ENCODE measurements around the gene KIF5A.
"Not testable (repeated sequence)": the region's sequence is repeated elsewhere in the genome, so short reads cannot be mapped to it uniquely, and the experiment has no call there.

KIF5A gene

DNA sequence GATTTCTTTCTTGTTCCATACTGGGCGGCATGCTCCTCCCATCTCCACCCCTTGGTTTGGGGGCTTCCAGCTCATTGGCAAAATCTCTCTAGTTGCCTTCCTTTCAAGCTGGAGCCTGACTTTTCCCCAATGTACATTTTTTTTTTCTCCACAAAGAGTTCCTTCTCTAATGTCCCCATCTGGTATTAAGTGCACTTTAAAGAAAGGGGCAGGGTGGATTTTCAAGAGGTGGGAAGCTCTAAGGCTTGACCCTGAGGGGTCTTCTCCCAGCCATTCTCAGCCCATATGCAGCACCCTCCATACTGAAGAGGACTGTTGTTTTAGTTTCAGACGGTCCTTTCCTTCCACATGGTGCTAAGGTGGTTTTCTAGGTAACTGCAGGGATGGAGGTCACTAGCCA, 35.3 kb downstream of the KIF5A start:
- no peak for DNase-seq

DNA sequence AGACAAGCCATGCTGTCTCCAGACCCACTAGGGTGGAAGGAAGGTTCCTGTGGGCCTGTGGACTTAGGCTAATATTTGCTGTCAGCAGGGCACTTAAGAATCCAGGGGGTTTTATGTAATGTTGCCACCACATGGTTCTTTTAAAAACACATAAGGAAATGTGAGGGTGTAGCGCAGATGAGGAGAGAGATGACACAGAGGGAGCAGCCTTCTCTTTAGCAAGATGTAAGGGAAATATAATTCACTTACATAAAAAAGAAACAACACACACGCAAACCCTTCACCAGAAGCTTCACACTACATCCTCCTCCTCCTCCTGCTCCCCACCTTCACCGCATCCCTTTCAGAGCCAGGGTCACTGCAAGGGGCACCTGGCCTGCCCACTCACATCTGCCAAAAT, 36.3 kb downstream of the KIF5A start:
- no peak for DNase-seq

DNA sequence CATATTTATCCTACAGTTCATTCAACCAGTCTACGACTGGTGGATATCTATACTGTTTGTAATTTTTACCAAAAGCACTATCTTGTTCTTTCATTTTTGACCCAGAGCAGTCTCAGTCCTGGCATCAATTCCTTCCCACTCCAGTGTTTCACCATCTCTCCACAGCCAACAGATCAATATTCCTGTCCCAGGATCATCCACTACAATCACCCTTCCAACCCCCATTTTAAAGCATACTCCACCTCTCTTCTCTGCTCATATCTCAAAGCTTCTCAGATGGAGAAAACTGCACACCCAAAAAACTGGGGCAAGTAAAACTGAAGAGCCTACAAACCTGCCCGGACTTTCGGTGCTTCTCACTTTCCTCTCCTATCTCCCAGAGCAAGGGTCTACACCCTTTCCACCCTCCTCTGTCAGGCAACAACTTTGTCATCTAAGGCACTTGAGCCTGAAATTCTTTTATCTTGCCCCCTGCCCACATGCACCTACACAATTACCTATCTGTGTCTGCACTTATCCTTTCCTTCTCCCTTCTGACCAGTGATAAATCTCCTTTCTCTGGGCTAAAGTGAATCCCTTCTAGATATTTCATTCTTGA, 37.1 kb downstream of the KIF5A start:
- no peak for DNase-seq

DNA sequence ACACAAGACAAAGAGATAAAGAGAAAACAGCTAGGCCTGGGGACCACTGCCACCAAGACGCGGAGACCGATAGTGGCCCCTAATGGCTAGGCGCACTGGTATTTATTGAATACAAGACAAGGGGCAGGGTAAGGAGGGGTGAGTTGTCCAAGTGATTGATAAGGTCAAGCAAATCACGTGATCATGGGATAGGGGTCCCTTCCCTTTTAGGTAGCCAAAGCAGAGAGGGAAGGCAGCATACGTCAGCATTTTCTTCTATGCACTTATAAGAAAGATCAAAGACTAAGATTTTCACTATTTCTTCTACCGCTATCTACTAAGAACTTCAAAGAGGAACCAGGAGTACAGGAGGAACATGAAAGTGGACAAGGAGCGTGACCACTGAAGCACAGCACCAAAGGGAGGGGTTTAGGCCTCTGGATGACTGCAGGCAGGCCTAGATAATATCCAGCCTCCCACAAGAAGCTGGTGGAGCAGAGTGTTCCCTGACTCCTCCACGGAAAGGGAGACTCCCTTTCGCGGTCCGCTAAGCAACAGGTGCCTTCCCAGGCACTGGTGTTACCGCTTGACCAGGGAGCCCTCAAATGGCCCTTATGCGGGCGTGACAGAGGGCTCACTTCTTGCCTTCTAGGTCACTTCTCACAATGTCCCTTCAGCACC, 39.2 kb downstream of the KIF5A start:
- not testable (repeated sequence) for DNase-seq

DNA sequence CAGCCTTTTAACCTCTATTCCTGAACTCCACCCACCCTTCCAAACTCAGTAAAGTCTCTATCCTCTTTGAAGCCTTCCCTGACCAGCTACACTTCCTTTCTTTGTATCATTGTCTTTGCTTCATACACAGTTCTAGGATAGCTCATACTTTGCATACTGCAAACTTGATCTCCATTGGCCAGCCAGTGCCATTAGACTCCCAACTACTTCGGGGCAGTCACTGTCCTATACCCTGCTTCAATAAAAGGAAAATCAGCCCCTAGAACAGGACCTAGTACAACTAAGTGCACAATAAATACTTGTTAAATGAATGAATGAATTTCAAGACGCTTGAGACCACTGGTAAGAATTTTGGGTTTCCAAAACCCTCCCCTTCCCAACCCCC, 40.6 kb downstream of the KIF5A start:
- DNase-seq: no peak

DNA sequence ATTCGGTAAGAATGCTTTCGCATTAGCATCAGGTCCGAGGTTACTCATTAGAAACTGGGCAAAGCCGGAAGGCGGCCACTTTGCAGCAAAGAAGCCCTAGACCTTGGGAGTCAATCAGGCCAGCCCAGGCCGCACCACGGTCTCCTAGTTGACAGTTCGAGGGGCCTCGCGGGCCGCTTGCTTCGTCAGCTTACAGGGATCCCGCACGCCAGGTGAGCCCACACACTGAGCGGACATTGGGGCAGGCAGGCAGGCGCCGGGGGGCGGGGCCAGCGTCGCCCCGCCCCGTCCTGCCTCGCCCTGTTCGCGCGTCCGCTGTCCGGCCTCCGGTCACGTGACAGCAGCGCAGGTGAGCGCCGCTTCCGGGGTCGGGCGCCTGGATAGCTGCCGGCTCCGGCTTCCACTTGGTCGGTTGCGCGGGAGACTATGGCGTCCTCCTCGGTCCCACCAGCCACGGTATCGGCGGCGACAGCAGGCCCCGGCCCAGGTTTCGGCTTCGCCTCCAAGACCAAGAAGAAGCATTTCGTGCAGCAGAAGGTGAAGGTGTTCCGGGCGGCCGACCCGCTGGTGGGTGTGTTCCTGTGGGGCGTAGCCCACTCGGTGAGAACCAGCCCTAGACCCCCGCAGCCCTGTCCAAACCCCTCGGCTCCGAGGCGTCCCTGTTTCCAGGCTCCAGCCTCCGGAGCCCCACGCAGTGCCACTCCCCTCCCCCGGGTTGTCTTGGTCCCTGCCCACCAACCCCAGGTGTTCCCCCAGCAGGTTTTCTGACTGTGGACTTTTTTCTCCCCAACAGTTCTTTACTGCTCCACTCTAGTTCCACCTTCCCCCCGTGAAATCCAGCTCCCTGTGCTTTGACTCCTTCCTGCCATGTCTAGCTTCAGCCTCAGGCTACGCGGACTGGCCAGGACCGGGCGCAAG, 41.3 kb downstream of the KIF5A start, which contains the start of gene PIP4K2C:
TSS of gene PIP4K2C (plus strand) at position 329 of the 918 bp plus-strand sequence. CDS start at position 427, 98 bp downstream.
- peak; percentile 77 for DNase-seq

DNA sequence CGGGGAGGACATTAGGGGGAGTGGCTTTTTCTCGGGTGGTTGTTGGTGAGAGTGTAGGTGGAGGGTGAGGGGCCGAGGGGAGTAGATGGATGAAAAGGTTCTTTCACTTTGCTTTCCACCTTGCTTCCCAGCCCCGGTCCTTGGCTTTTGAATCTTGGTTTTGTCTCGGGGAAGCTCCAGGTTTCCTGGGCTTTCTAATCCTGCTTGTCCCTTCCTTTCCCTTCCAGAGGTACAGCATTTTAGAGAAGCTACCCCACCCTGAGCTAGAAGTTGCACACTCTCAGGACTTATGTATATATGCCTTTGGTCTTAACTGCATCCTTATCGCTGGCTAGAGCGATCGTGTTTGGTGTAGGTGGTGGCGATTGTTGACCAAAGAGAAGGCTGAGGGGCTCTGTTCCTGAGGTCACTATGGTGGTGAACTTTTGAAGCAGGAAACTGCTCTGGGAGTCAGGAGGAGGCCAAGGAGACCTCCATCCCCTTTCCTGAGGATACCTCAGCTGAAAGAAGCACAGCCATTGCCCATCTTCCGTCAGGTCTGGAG, 42.0 kb downstream of the KIF5A start:
- DNase-seq: no peak

DNA sequence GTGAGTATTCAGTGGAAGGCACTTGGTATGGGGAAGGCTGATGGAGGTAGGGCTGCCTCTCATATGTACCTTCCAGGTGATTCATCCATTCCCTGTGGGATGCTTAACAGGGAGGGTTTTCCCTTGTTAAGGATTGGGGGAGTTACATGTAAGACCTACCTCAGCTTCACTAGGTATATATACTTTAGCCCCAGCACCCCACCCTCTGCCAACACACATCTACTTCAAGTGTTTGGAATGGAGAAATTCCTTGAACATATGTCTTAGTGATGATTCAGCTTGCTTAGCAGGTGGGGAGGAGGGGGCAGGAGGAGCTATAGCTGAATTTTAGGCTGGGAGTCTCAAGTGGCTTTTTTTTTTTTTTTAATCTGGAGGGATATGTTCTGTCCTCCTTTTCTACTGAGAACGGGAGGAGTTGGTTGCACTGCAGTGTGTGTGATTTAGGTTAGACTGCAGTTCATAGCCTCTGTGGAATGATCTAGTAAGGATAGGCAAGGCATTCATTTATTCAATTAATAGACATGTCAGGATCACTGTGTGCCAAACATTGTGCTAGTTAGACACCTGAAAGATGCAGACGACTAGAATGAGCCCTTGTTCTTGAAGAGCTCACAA, 42.8 kb downstream of the KIF5A start:
- DNase-seq: no peak

DNA sequence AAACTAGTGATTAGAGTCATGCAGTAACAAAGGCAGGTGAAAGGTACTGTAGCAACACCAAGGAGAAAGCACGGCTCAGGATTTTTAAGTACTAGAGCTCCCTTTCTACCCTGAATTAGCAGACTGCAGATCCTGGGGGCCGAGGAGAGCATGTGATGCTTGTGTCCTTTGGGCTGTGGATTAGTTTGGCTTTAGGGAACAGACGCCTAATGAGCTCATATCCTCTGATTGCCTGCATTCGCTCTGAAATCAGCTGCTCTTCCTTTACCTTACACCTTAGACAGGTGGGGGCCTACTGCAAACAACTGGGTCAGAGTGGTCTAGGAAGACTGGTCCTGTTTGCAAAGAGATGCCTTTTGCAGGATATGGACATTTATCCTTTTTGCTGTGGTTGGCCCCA, 43.3 kb downstream of the KIF5A start:
- DNase-seq: no peak

DNA sequence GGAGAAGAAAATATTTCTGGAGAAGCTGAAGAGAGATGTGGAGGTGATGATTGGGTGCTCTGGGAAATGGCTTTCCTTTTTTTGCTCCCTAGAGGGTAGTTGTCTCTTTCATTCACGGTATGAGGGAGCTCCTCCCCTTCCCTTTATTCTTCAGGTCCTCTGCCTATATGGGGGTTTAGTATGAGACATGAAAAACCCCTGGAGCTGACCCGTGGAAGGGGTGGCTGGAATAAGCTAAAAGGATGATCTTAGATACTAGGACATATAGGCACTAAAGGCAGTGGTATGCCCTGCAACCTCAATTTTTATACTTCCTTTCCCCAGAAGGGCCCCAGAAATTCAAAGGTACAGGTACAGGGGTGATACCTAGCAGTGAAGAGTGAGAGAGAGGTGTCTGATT, 50.6 kb downstream of the KIF5A start:
- no peak for DNase-seq

DNA sequence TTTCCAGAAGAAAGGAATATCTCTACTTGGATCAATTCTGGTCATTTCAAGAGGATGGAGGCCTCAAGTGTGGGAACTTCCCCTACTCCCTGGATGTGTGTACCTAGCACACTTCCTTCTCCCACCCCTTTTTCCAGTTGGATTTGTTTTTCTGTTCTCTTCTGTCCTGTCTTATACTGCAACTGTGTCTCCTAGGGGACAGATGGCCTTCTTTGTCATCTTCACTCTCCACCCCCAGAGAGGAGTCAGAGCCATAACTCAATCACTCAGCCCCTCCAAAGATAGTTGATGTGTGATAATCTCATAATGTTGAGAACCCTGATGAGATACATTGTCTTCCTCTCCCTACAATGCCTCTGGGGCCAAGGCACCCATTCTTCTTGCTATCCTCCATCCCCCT, 52.7 kb downstream of the KIF5A start:
- DNase-seq: no peak

DNA sequence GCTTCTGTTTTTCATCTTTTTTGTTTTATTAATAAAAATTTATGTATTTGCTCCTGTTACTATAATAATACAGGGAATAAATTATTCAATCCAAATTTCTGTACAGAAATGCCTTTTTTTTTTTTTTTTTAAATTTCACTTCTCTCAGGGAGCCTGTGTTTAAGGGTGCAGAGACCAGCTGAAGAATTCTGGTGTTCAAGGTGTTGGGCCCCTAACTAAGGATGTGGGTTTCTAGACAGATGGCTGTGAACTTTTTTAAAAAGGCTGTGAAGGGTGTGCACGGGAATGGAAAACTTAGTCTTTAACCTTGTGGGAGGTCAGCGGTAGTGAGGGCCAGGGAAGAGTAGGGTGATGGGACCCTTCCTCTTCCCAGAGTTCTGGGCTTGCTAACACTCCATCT, 53.5 kb downstream of the KIF5A start:
- no peak for DNase-seq

DNA sequence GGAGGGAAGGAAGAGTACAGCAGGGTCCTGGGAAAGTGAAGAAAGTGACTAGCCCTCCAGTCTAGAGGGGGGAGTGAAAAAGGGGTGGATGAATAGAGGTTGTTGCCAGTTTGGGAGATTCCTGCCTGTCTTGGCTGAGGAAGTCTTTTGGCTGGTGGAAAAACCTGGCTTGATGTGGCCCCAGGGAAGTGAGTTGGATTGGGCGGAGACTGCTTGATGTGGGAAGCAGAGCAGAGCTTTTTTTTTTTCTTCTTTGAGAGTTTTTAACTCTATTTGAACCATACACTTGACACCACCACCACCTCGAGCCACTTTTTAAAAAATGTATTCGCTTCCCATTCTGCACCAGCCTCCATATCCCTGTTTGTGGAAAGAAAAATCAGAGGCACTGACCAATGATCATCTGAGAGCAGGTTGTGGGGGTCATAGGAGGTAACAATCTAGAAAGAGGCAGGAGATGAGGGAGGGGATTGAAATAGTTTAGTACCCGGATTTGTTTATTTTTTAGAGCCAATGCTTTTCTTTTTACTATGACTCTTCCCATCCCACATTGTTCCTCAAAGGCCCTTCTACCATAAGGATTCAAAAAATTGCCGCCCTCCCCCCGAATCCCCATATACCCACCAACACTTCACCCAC, 54.1 kb downstream of the KIF5A start:
- DNase-seq: no peak

DNA sequence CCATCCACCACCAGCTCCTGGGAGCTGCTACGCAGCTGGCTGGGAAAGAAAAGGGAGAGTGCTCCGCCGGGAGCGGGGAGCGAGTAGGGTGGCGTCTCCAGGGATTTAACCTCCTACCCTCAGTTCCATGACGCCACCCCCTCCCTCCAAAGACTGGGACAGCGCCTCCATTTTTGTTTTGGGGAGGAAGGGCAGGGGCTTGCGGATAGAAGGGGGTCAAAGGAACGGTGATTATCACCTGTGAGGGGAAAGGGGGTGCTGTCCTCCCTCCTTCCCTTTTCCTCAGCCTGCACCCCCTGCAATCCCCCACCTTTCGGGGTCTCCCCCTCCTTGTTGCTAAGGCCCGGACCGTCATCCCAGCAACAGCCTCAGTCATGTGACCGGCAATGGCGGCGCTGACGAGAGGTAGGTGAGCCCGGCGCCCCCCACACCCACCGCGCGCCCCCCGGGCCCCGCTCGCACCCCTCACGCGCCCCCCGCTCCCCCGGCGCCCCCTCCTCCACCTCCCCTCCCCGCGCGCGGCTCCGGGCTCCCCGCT, 54.7 kb downstream of the KIF5A start, which contains the start of gene DTX3:
TSS of gene DTX3 (plus strand) at position 371 of the 538 bp plus-strand sequence. CDS start 1,694 bp downstream, outside the sequence.
- DNase-seq: no peak

DNA sequence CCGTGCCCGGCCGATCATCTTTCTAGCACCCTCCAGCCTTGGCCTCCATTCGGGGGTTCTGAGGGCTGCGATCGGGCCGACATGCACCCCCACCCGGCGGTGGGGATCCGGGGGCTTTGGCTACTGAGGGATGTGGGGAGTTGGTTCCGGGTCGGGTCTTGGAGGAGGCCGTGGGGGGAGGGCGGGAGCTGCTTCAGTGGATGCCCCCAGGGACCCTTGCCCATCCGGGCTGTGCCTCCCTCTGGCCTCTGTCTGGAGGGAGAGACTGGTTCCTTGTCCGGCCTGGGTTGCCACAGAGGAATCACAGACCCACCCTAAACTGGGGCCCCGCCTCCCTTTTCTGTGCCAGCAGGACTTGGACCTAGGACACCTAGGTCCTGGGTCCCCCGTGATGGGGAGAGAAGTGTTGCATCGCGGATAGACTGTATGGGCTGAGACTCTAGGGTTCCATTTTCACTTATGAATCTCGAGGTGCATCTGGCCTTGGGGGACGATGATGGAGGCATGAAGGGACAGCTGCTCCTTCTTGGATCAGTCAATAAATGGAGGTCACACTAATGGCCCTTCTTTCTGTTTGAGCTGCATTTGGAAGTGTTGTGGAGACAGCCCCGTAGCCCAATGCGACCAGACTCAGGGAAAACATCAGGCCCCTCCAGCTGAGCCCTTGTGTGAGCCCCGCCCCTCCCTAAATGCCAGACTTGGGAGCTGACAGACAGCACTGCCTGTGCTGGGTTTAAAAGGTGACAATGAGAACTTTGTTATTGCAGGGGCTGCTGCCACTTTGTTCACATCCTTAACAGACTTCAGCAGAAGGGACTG, 55.4 kb downstream of the KIF5A start:
- no peak for DNase-seq

DNA sequence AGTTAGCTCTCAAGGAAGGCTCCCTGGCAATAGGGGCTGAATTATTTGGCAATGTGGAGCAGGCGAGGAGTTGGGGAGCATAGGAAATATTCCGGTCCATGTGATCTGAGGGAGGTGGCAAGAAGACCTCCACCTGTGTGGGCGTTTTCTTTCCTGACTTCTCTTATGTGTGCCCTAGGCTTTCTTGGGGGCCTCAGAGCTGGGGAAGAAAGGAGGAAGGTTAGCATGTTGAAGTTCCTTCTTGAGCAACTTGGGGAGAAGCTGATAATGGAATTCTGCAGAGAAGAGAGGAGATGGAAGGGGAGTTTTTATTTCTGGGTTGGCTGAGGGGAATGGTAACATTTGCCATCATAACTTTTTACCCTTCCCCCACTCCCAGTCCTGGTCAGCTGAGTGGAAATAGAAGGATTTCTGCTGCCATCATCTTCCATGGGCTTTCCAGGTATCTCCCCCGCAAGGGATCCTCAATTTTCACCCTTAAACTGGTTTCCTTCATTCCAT, 56.0 kb downstream of the KIF5A start:
- no peak for DNase-seq

DNA sequence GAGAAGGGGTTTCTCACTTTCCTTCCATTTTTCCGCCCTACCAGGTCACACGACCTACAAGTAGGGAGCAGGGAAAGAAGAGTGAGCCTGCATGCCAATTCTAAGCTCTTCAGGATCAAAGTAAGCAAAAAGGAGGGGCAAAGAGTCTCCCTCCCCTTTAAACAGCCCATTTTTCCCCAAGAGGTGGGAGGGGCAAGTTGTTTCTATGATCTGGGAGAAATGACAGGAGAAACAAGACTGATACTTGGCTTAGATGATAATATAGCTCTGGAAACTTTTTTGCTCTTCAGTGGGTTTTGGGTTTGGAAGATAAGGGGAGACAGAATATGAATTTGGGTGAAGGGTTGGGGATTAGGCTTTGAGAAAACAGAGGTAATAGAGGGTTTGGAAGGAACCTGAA, 56.6 kb downstream of the KIF5A start:
- DNase-seq: no peak

DNA sequence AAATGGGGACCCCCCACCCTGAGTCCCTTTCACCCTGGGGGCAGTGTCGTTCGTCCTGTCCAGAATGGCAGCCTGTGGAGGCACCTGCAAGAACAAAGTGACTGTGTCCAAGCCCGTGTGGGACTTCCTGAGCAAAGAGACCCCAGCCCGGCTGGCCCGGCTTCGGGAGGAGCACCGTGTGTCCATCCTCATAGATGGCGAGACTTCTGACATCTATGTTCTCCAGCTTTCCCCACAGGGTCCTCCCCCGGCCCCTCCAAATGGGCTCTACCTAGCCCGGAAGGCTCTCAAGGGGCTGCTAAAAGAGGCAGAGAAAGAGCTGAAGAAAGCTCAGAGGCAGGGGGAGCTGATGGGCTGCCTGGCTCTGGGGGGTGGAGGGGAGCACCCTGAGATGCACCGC, 57.0 kb downstream of the KIF5A start:
- DNase-seq: no peak

DNA sequence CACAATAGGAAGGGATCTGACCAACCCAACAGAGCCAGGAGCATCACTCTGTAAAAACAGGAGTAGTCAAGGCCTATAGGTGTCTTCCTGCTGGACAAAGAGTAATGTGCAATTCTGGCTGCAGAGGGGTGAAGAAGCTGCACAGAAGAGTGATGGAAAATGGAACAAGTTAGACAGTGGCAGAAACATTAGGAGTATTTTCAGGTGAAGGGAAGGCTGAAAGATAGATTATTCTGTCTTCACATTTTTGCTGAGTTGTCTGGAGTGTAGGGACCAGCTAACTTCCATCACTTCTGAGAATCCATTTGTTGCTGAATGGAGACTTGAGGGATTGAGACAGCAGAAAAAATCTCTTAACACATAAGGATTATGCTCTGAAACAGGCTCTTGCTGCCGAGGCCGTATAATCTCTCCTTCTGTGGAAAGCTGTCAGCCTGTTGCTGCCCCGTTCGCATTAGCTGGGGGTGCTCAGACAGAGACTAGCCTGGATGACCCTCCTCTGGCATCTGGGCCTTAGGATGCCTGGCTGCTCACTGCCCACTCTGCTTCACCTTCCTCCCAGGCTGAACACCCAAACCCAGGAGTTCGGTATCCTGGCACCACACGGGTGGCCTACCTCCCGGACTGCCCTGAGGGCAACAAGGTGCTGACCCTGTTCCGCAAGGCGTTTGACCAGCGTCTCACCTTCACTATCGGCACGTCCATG, 58.3 kb downstream of the KIF5A start:
- no peak for DNase-seq

DNA sequence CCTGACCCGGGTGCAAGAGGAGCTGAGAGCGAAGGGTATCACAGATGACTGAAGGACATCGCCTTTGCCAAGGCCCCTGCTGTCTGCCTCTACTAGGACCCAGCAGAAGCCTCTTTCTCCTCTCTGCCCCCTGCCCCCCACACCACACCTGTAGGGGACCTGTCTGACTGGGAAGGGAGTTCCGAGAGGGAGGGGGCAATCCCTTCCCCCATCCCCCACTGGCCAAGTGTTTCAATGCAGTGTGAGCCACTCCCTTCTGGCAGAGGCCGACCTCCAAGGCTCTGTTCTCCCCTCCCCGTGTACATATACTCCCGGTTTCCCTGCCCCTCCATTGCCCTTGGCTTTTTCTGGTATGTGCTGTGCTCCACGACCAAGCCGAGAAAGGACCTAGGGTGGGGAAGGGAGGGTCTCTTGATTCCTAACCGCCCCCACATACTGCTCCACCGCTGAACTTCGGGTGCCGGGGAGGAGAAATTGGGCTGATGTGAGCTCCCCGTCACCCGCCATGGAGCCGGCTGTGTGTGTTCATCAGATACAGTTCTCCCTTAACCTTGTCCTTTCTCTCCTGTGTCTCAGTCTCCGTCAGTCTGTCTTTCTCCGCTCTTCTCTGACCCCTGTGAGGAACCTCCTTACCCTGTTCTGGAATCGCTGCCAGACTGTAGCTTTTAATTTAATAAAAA, 59.4 kb downstream of the KIF5A start:
- DNase-seq: no peak
